NCI-H1930 (cell line): ENCODE results near the gene FREM1.

ENCODE experiments used
- DNase-seq, 2 experiments: peaks; one replicate each; lab custom pipeline; 2025; lab: John Stamatoyannopoulos, UW

Gene FREM1

GRCh38 chr9:14909181-14909580 lies 1.0 kb downstream of the FREM1 start:
- DNase-seq: no peak

GRCh38 chr9:14908295-14909180 lies 1.7 kb downstream of the FREM1 start:
- DNase-seq: peak in 1 of 2 experiments; percentile 14

- no peak for DNase-seq
Observed at GRCh38 chr9:14907696-14908095, 2.5 kb downstream of the FREM1 start.

GRCh38 chr9:14907360-14907685 lies 2.9 kb downstream of the FREM1 start:
- DNase-seq: no peak

GRCh38 chr9:14906644-14907359 lies 3.4 kb downstream of the FREM1 start:
- no peak for DNase-seq

- no peak for DNase-seq
Observed at GRCh38 chr9:14906000-14906399, 4.2 kb downstream of the FREM1 start.

- no peak for DNase-seq
Observed at GRCh38 chr9:14903040-14903439, 7.2 kb downstream of the FREM1 start.

- no peak for DNase-seq
Observed at GRCh38 chr9:14902561-14902960, 7.7 kb downstream of the FREM1 start.

- no peak for DNase-seq
Observed at GRCh38 chr9:14899815-14900193, 10.4 kb downstream of the FREM1 start.

GRCh38 chr9:14899042-14899814 lies 11.0 kb downstream of the FREM1 start:
- DNase-seq: no peak

GRCh38 chr9:14895806-14896205 lies 14.4 kb downstream of the FREM1 start:
- no peak for DNase-seq

- DNase-seq: no peak
Observed at GRCh38 chr9:14893280-14893679, 16.9 kb downstream of the FREM1 start.

GRCh38 chr9:14891332-14891731 lies 18.9 kb downstream of the FREM1 start:
- DNase-seq: no peak

- DNase-seq: no peak
Observed at GRCh38 chr9:14889451-14889850, 20.8 kb downstream of the FREM1 start.

GRCh38 chr9:14888875-14889274 lies 21.4 kb downstream of the FREM1 start:
- DNase-seq: no peak

GRCh38 chr9:14888272-14888671 lies 22.0 kb downstream of the FREM1 start:
- no peak for DNase-seq

- DNase-seq: no peak
Observed at GRCh38 chr9:14887149-14887548, 23.1 kb downstream of the FREM1 start.

GRCh38 chr9:14883310-14883944 lies 26.8 kb downstream of the FREM1 start:
- DNase-seq: no peak

- DNase-seq: no peak
Observed at GRCh38 chr9:14882090-14882489, 28.1 kb downstream of the FREM1 start.

GRCh38 chr9:14881006-14881405 lies 29.2 kb downstream of the FREM1 start:
- no peak for DNase-seq

- DNase-seq: no peak
Observed at GRCh38 chr9:14870090-14870489, 40.1 kb downstream of the FREM1 start.

- no peak for DNase-seq
Observed at GRCh38 chr9:14869671-14870070, 40.6 kb downstream of the FREM1 start.
